NCI-H2227 (cell line): ENCODE results near the gene FHOD3.

Experiments used
- DNase-seq: peaks from one replicate; lab custom pipeline; 2025; ENCODE audit not compliant: unreplicated experiment; lab: John Stamatoyannopoulos, UW

FHOD3 gene

GRCh38 chr18:36505665-36506064 is 208.2 kb downstream of the FHOD3 start:
- DNase-seq = no peak

GRCh38 chr18:36509646-36510197 is 212.2 kb downstream of the FHOD3 start:
- DNase-seq = no peak

- DNase-seq = no peak
Observed at GRCh38 chr18:36511791-36512352, 214.4 kb downstream of the FHOD3 start.

GRCh38 chr18:36513556-36513955 is 216.0 kb downstream of the FHOD3 start:
- no peak for DNase-seq

GRCh38 chr18:36514778-36515177 is 217.3 kb downstream of the FHOD3 start:
- DNase-seq = no peak

GRCh38 chr18:36516258-36516657 is 218.7 kb downstream of the FHOD3 start:
- no peak for DNase-seq

GRCh38 chr18:36516726-36517125 is 219.2 kb downstream of the FHOD3 start:
- DNase-seq = no peak

GRCh38 chr18:36518839-36519238 is 221.3 kb downstream of the FHOD3 start:
- no peak for DNase-seq

GRCh38 chr18:36519358-36519757 is 221.8 kb downstream of the FHOD3 start:
- no peak for DNase-seq

GRCh38 chr18:36522509-36522908 is 225.0 kb downstream of the FHOD3 start:
- no peak for DNase-seq

- DNase-seq = no peak
Observed at GRCh38 chr18:36525913-36526312, 228.4 kb downstream of the FHOD3 start.

GRCh38 chr18:36526611-36527010 is 229.1 kb downstream of the FHOD3 start:
- no peak for DNase-seq

GRCh38 chr18:36527051-36527450 is 229.5 kb downstream of the FHOD3 start:
- DNase-seq = no peak

GRCh38 chr18:36527740-36528455 is 230.4 kb downstream of the FHOD3 start:
- DNase-seq = no peak

- DNase-seq = no peak
Observed at GRCh38 chr18:36529747-36530146, 232.2 kb downstream of the FHOD3 start.

- no peak for DNase-seq
Observed at GRCh38 chr18:36530676-36531405, 233.3 kb downstream of the FHOD3 start.

- no peak for DNase-seq
Observed at GRCh38 chr18:36531636-36532035, 234.1 kb downstream of the FHOD3 start.

- DNase-seq = no peak
Observed at GRCh38 chr18:36532394-36532793, 234.9 kb downstream of the FHOD3 start.

- no peak for DNase-seq
Observed at GRCh38 chr18:36532815-36533214, 235.3 kb downstream of the FHOD3 start.

- no peak for DNase-seq
Observed at GRCh38 chr18:36533446-36534153, 236.1 kb downstream of the FHOD3 start.

GRCh38 chr18:36534154-36534688 is 236.7 kb downstream of the FHOD3 start:
- DNase-seq = no peak
